BE2C (cell line): ENCODE data around the gene C2CD2.

Source experiments
- DNase-seq: peaks from one replicate; pipeline ENCODE4 v3.0.0-alpha.2; 2020
- H3K27me3 ChIP-seq: fragments of 250-450 bp; sonication (Bioruptor Pico); 2 replicates; pipeline ENCODE4 v1.5.1; 2020; ENCODE audit warnings: mild to moderate bottlenecking
- H3K36me3 ChIP-seq: fragments of 250-450 bp; sonication (Bioruptor Pico); 2 replicates; pipeline ENCODE4 v1.5.1; 2020; ENCODE audit warnings: mild to moderate bottlenecking
- H3K4me1 ChIP-seq: fragments of 250-450 bp; sonication (Bioruptor Pico); 2 replicates; pipeline ENCODE4 v1.5.1; 2020
- H3K4me3 ChIP-seq: 2 replicates; pipeline ENCODE4 v1.5.1; 2011; ENCODE audit warnings: low read depth, low read length
- H3K9me3 ChIP-seq: fragments of 250-450 bp; sonication (Bioruptor Pico); 2 replicates; pipeline ENCODE4 v1.5.1; 2020
- CTCF ChIP-seq: IDR thresholded peaks from 2 replicates; pipeline ENCODE4 v1.5.1; 2012; ENCODE audit warnings: mild to moderate bottlenecking, low read depth, low read length

C2CD2 gene

GRCh38 chr21:41887667-41888066 lies 66.2 kb downstream of the C2CD2 start:
- no peak for TF ChIP-seq CTCF
- Histone ChIP-seq H3K9me3 (no peaks in the 10 kb centered on the region), H3K36me3 (no peaks in the 10 kb centered on the region), H3K27me3 (no peaks in the 10 kb centered on the region), H3K4me3 (no peak overlapping the region), H3K4me1 (no peaks in the 10 kb centered on the region)
- DNase-seq = no peak

DNA sequence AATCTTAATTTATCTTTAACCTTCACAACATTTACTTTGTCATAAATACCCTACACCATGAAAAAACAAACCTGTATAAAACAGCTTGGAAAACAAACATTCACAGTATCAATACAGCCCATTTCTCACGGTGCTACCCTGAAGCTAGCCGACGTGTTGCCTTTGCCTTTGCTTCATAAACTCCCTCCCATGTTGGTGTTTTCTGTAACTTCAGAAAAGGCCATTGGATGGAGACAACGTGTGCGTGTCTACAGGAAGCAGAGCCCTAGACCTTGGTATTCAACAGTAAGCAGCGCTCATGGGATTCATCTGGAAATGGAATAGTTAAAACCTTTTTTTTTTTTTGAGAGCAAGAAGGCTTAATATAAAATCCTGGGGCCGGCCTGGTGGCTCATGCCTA lies 67.5 kb downstream of the C2CD2 start:
- Histone ChIP-seq H3K9me3 (no peaks in the 10 kb centered on the region), H3K4me1 (no peaks in the 10 kb centered on the region), H3K27me3 (no peaks in the 10 kb centered on the region), H3K4me3 (no peak overlapping the region), H3K36me3 (no peaks in the 10 kb centered on the region)
- no peak for DNase-seq
- TF ChIP-seq CTCF = no peak

GRCh38 chr21:41885341-41886024 lies 68.3 kb downstream of the C2CD2 start:
- no peaks in the 10 kb centered on the region for H3K36me3 ChIP-seq
- H3K4me1 ChIP-seq = no peaks in the 10 kb centered on the region
- H3K27me3 ChIP-seq = no peaks in the 10 kb centered on the region
- no peak for DNase-seq
- no peaks in the 10 kb centered on the region for H3K9me3 ChIP-seq
- no peak overlapping the region for H3K4me3 ChIP-seq
- no peak for TF ChIP-seq CTCF

DNA sequence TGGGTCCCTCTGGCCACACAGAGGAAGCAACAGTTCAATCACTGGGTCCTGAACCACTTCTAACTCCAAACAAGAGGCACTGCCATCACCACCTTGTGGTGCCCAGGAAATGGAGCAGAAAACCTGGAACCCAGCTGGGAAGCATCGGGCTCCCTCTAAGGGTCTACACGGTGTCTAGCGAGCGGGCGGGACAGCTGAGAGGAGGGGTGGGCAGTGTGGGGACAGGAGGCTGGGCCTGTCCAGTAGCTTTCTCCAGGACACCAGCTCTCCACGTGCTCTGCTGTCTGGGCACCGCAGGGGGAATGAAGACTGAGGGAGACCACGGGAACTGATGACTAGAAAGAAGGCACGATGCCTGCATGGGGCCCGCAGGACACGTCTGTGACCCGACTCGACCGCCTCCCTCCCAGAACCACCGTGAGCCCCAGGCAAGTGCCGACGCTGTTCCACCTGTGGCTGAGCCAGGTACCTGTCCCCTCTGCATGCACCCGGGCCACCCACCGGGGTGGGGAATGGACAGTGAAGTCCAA lies 69.3 kb downstream of the C2CD2 start:
- H3K4me3 ChIP-seq = no peak overlapping the region
- H3K36me3 ChIP-seq = no peaks in the 10 kb centered on the region
- DNase-seq = no peak
- H3K9me3 ChIP-seq = no peaks in the 10 kb centered on the region
- H3K27me3 ChIP-seq = no peaks in the 10 kb centered on the region
- no peaks in the 10 kb centered on the region for H3K4me1 ChIP-seq
- no peak for TF ChIP-seq CTCF

- DNase-seq = no peak
- no peaks in the 10 kb centered on the region for H3K9me3 ChIP-seq
- H3K36me3 ChIP-seq = no peaks in the 10 kb centered on the region
- H3K27me3 ChIP-seq = no peaks in the 10 kb centered on the region
- TF ChIP-seq CTCF = no peak
- H3K4me3 ChIP-seq = no peak overlapping the region
- H3K4me1 ChIP-seq = no peaks in the 10 kb centered on the region
Observed at GRCh38 chr21:41883582-41883981, 70.2 kb downstream of the C2CD2 start.

DNA sequence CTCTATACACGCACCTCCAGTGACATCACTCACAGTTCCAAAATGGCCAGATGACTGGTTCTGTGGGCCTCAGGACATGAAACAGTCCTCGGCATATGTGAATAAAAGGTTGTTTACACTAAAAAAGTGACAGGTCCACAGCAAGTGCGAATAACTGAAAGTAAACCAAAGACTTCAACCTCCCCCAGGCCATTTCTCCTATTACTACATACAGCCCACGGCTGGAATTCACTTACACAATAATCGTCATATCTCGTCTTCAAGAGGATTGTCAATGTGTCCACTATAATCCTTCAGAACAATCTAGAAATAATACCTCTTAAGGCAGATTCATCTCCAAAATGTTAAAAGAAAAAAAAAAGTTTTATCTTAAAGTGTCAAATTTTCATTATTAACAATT lies 72.8 kb downstream of the C2CD2 start:
- Histone ChIP-seq H3K4me3 (no peak overlapping the region), H3K27me3 (no peaks in the 10 kb centered on the region), H3K36me3 (no peaks in the 10 kb centered on the region), H3K9me3 (no peaks in the 10 kb centered on the region), H3K4me1 (no peaks in the 10 kb centered on the region)
- TF ChIP-seq CTCF = no peak
- DNase-seq = no peak
